IPS-20b (cell line): ENCODE measurements around the gene MED31.
"Not testable (repeated sequence)": the region's sequence is repeated elsewhere in the genome, so short reads cannot be mapped to it uniquely, and the experiment has no call there.

Experiments
- H3K27ac ChIP-seq: one replicate; pipeline ENCODE4 v1.5.1; 2013; ENCODE audit warnings: low read length
- H3K27me3 ChIP-seq: 2 replicates; pipeline ENCODE4 v1.6.1; 2013; ENCODE audit warnings: mild to moderate bottlenecking, low read length, inconsistent platforms; ENCODE audit not compliant: insufficient read depth
- H3K36me3 ChIP-seq: 2 replicates; pipeline ENCODE4 v1.6.1; 2013; ENCODE audit warnings: low read depth, mild to moderate bottlenecking, inconsistent platforms, low read length, moderate library complexity; ENCODE audit not compliant: insufficient read depth
- H3K4me1 ChIP-seq: 2 replicates; pipeline ENCODE4 v1.6.1; 2013; ENCODE audit warnings: mild to moderate bottlenecking, control low read depth, inconsistent platforms, low read length, moderate library complexity; ENCODE audit not compliant: insufficient read depth
- H3K4me3 ChIP-seq: 2 replicates; pipeline ENCODE4 v1.5.1; 2013; ENCODE audit warnings: mild to moderate bottlenecking, low read length, inconsistent platforms
- H3K9ac ChIP-seq: 2 replicates; pipeline ENCODE4 v1.6.1; 2013; ENCODE audit warnings: low read depth, mild to moderate bottlenecking, inconsistent platforms, low read length, moderate library complexity
- H3K9me3 ChIP-seq: 2 replicates; pipeline ENCODE4 v1.6.1; 2013; ENCODE audit warnings: mild to moderate bottlenecking, low read depth, low read length, inconsistent platforms; ENCODE audit not compliant: insufficient read depth

MED31 gene

GRCh38 chr17:6603744-6604325, 47.6 kb downstream of the MED31 start:
- Histone ChIP-seq H3K27ac (no peak overlapping the region), H3K4me1 (no peaks in the 10 kb centered on the region), H3K27me3 (no peaks in the 10 kb centered on the region), H3K4me3 (no peak overlapping the region), H3K36me3 (peaks cover 94% of the 10 kb centered on the region), H3K9me3 (no peaks in the 10 kb centered on the region), H3K9ac (no peak overlapping the region)

DNA sequence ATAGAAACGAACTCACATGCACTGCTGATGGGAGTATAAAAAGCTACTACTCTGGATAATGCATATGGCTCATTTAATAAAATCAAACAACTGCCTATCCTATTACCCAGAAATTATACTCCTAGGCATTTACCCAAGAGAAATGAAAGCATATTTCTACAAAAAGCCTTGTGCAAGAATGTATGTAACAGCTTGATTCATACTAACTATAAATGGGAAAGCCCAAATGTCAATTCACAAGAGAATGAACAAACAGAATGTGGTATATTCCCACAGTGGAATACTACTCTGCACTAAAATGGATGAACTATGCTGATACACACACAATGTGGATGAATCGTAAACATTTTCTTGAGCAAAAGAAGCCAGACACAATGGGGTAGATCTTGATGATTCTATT, 49.3 kb downstream of the MED31 start:
- H3K27ac ChIP-seq, result no peak overlapping the region
- no peaks in the 10 kb centered on the region for H3K4me1 ChIP-seq
- no peak overlapping the region for H3K4me3 ChIP-seq
- H3K36me3 ChIP-seq, result peaks cover 95% of the 10 kb centered on the region
- H3K27me3 ChIP-seq, result no peaks in the 10 kb centered on the region
- H3K9me3 ChIP-seq, result no peaks in the 10 kb centered on the region
- no peak overlapping the region for H3K9ac ChIP-seq

GRCh38 chr17:6599364-6599763, 52.0 kb downstream of the MED31 start:
- H3K36me3 ChIP-seq, result peaks cover 95% of the 10 kb centered on the region
- H3K4me3 ChIP-seq, result no peak overlapping the region
- H3K4me1 ChIP-seq, result no peaks in the 10 kb centered on the region
- no peak overlapping the region for H3K9ac ChIP-seq
- H3K27ac ChIP-seq, result no peak overlapping the region
- no peaks in the 10 kb centered on the region for H3K27me3 ChIP-seq
- H3K9me3 ChIP-seq, result no peaks in the 10 kb centered on the region

DNA sequence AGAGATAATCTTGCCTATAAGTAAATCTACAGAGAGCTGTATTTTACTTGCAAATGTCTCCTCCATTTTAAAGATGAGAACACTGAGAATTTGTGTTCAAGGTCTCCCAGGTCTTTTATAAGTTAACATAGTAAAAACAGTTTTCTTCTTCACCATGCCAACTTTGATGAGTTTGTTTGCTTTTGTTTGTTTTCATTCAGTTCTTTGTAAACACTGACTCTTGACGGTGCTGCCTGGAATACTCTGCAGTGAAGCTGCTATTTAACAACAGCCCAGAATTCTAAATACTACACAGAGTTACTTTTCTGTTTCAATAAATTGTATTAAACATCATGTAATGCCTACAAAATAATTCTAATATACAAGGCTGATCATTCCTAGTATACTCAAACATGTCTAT, 53.7 kb downstream of the MED31 start:
- H3K36me3 ChIP-seq, result peaks cover 95% of the 10 kb centered on the region
- H3K27ac ChIP-seq, result no peak overlapping the region
- H3K4me3 ChIP-seq, result no peak overlapping the region

GRCh38 chr17:6596941-6597340, 54.5 kb downstream of the MED31 start:
- Histone ChIP-seq H3K9me3 (no peaks in the 10 kb centered on the region), H3K36me3 (peaks cover 95% of the 10 kb centered on the region), H3K27ac (no peak overlapping the region)

More for the DNA sequence above, 53.7 kb downstream of the MED31 start:
- no peaks in the 10 kb centered on the region for H3K27me3 ChIP-seq
- H3K9me3 ChIP-seq, result no peaks in the 10 kb centered on the region
- no peaks in the 10 kb centered on the region for H3K4me1 ChIP-seq
- H3K9ac ChIP-seq, result no peak overlapping the region

DNA sequence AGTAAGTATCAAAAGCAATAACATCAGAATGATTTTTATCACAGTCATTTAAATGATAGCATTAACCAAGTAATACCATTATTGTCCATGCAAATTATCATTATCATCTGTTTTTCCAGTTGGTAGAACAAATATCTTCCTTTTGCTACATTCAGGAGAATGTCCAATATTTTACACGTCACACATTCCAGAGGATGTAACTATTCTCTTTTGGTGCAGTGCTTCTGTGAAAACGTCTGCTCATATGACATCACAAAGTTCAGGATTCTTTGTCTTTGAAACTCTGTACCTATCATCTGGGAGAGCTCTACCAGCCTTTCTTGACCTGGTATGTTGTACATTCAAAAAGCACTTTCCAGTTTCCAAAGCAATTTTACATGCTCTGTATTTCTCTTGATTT, 54.9 kb downstream of the MED31 start:
- H3K9ac ChIP-seq, result no peak overlapping the region
- H3K36me3 ChIP-seq, result peaks cover 95% of the 10 kb centered on the region
- no peaks in the 10 kb centered on the region for H3K27me3 ChIP-seq
- 0 out of 2 replicates have a peak, but pooled peaks cover 5% of the 10 kb centered on the region for H3K4me1 ChIP-seq
- no peak overlapping the region for H3K4me3 ChIP-seq
- H3K27ac ChIP-seq, result no peak overlapping the region
- no peaks in the 10 kb centered on the region for H3K9me3 ChIP-seq

More at GRCh38 chr17:6596941-6597340, 54.5 kb downstream of the MED31 start:
- H3K4me3 ChIP-seq, result no peak overlapping the region
- H3K4me1 ChIP-seq, result 0 out of 2 replicates have a peak, but pooled peaks cover 3% of the 10 kb centered on the region
- H3K9ac ChIP-seq, result no peak overlapping the region
- H3K27me3 ChIP-seq, result no peaks in the 10 kb centered on the region

DNA sequence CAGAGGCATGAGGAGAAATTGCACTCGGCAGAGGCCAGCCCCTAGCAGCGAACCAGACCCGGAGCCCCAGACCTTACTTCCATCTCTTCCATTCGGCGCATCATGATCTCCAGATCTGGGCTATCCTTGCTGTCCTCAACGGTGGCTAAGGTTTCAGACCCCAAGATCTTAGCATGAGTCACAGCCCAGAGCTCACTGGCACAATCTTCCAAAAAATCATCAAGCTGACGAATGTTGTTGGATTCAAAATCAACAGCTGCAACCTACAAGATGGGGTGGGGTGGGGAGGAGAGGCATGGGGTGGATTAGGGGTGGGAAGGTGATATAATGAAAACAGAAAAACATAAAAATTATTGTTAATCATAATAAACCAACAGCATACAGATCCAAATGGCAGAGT, 55.3 kb downstream of the MED31 start:
- H3K4me3 ChIP-seq, result no peak overlapping the region
- no peak overlapping the region for H3K27ac ChIP-seq
- peaks cover 95% of the 10 kb centered on the region for H3K36me3 ChIP-seq
- no peaks in the 10 kb centered on the region for H3K9me3 ChIP-seq
- H3K27me3 ChIP-seq, result no peaks in the 10 kb centered on the region
- 0 out of 2 replicates have a peak, but pooled peaks cover 5% of the 10 kb centered on the region for H3K4me1 ChIP-seq
- no peak overlapping the region for H3K9ac ChIP-seq

DNA sequence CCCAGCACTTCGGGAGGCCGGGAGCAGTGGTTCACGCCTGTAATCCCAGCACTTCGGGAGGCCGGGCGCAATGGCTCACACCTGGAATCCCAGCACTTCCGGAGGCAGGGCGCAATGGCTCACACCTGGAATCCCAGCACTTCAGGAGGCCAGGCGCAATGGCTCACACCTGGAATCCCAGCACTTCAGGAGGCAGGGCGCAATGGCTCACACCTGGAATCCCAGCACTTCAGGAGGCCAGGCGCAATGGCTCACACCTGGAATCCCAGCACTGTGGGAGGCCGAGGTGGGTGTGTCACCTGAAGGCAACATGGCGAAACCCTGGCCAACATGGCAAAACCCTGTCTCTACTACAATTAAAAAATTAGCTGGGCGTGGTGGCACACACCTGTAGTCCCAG, 58.0 kb downstream of the MED31 start:
- not testable (repeated sequence) for H3K9me3 ChIP-seq, H3K27ac ChIP-seq, H3K9ac ChIP-seq, H3K27me3 ChIP-seq, H3K4me1 ChIP-seq, H3K4me3 ChIP-seq
- peaks cover 92% of the 10 kb centered on the region for H3K36me3 ChIP-seq
